A549 (cell line): ENCODE results near the gene SLC33A1.

Source experiments
- HOXB13 ChIP-seq: fragments of 250-450 bp; sonication (Bioruptor Pico); IDR thresholded peaks from 2 replicates; pipeline ENCODE4 v1.5.0; 2020; ENCODE audit warnings: low read depth, mild to moderate bottlenecking, moderate library complexity
- KDM1A ChIP-seq: fragments of 200-600 bp; sonication (generic); IDR thresholded peaks from 2 replicates; pipeline ENCODE4 v1.6.1; 2016; ENCODE audit warnings: low read depth, mild to moderate bottlenecking
- PHF8 ChIP-seq: fragments of 200-600 bp; sonication (generic); IDR thresholded peaks from 2 replicates; pipeline ENCODE4 v1.6.1; 2016; ENCODE audit warnings: low read depth, mild to moderate bottlenecking, antibody characterized with exemption, moderate library complexity, borderline replicate concordance
- POLR2A ChIP-seq: IDR thresholded peaks from 2 replicates; pipeline ENCODE4 v1.6.1; 2012; ENCODE audit warnings: mild to moderate bottlenecking, low read length
- TF ChIP-seq, protein P1 (sequence below): fragments of >200 bp; sonication (Bioruptor Twin); formaldehyde crosslinking; IDR thresholded peaks from 3 replicates; pipeline ENCODE4 v1.5.1; 2016

DNA sequence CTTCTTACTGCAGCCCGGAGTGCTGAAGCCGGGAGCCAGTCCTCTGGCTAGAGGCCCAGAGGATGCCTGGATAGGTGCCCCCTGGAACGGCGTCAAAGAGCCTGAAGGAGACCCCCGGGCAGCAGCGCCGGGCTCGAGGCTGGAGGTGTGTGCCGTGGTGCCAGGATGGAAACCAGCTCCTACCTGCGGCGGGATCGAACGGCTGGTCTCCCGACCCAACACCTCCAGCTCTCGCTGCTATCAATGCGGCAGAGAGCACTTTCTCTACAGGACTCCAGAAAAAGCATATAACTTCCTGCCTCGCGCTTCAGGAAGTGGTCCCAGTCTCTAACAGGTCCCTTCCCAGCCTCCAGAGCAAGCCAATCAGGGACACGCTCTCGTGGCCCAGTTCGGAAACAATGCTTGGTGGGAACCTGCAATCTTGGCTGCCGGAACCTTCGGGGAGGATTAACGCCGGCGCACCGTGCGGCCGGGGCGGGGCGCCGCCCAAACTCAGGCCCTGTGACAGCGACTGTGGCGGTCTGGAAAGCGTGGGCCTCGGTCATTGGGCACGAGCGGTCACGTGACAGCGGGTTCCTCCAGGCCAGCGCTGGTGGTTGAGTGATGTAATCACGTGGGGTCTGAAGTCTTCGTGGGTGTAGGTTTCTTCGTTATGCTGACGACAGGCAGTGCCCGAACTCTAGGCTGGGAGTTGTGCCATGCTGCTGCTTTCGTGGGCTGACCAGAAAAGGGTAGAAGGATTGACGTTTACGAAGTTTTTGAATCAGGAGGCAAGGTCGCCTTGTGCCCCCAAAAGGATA, at the start of gene SLC33A1:
- TF ChIP-seq KDM1A (no peak), POLR2A (peak; percentile 91), HOXB13 (CRISPR knock-in tag) (peak; percentile 62; the same call in 1 of the 2 replicates), PHF8 (peak; percentile 71; the same call in 1 of the 2 replicates)
- TF ChIP-seq, protein P1, sequence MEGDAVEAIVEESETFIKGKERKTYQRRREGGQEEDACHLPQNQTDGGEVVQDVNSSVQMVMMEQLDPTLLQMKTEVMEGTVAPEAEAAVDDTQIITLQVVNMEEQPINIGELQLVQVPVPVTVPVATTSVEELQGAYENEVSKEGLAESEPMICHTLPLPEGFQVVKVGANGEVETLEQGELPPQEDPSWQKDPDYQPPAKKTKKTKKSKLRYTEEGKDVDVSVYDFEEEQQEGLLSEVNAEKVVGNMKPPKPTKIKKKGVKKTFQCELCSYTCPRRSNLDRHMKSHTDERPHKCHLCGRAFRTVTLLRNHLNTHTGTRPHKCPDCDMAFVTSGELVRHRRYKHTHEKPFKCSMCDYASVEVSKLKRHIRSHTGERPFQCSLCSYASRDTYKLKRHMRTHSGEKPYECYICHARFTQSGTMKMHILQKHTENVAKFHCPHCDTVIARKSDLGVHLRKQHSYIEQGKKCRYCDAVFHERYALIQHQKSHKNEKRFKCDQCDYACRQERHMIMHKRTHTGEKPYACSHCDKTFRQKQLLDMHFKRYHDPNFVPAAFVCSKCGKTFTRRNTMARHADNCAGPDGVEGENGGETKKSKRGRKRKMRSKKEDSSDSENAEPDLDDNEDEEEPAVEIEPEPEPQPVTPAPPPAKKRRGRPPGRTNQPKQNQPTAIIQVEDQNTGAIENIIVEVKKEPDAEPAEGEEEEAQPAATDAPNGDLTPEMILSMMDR: no peak
